Ureter (tissue), 1 donor: Measurements from ENCODE around the gene RAB17. TPM values are rescaled to one million over a fixed set of nuclear protein-coding genes. Genes with fewer than 3 reads are reported as not detected.

Experiments
- DNase-seq: peaks from one replicate; pipeline ENCODE4 v3.0.0-alpha.2; 2020; ENCODE audit warnings: low spot score
- total RNA-seq: library from RNA; stranded (reverse); gene quantifications from one replicate; pipeline ENCODE4 v1.2.4, GENCODE V29; 2023
- donor health status: DM: yes; HTN: yes; CAD: no.

RAB17 gene
- total RNA-seq, 1 donor from 2014 or later = 24.2 TPM

DNA sequence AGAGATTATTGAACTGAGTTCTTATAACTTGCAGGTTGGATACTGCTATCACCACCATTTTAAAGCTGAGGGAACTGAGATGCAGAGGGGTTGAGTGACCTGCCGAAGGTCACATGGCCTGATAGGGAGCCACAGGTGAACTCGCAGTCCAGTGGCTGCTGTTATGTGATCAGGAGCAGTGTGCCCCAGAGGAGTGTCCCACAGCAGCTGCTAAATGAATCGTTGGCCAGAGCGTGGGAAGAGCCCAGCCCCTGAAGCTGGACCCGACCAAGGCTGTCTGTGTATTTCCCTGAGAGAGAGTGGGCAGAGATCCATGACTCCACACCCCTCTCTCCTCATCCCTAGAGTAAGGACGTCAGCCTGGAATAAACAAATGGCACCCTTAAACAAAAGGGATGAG is 50.9 kb downstream of the RAB17 start:
- no peak for DNase-seq

DNA sequence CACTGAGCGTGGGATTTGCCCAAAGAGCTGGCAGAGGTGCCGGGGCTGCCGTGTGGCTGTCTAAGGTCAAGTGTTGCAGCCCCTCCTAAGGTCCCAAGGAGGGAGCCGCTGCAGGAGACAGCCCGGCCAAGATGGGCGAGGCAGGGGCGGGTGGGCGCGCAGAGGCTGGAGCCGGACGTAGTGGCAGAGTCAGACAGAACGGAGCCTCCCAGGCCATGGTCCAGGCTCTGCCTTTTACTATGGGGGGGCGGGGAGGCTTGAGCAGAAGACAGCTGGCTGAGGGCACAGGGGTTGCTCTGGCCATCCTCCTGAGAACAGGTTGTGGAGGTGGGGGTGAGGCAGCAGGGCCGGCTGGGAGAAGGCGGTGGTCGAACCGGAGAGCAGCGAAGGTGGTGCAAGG is 51.6 kb downstream of the RAB17 start:
- no peak for DNase-seq

DNA sequence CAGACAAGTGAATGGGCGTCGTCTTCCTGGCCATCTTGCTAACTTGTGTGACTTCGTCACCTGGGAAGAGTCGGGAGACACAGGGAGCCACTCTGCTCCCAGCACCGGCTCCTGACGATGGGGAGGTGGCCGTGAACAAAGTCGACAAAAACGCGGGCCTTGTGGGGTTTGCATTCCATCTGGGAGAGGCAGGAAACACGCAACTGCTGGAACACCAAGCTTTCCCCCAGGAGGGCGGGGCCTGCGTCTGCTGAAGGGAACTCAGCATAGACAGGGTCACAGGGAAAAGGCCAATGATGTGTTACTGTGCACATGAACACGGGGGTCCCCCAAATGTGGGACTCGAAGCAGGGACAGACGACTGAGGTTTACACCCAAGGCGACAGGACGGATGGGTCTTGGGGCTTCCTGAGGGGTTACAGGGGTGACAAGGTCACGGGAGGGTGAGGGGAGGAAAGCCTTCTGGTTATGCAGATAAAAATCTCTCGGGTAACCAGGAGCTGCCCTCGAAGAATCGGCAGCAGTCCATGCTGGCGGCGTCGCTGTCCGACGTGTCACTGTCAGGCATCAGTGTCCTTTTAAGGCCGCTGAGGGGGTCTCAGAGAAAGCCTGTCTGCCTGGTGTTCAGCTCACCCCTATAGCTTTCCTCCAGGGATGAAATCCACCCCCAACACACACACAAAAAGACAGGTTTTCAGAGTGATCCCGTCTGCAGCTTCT is 52.4 kb downstream of the RAB17 start:
- no peak for DNase-seq

DNA sequence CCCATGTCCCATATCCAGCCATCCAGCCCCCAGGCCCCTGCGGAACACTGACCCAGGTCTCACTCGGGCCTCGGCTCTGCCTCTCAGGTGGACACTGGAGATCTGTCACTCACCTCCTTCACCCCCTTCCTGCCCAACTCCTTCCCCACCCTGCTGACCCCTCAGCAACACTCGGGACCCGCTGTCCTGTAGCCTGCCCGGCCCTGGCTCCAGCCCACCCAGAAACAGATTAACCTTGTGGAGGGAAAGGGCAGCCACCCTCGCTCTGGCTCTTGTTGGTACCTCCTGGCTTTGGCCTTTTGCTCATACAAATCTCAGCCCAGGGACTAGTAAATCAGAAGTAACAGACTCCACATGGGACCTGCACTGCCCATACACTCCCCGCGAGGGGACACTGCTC is 53.9 kb downstream of the RAB17 start:
- DNase-seq = no peak

DNA sequence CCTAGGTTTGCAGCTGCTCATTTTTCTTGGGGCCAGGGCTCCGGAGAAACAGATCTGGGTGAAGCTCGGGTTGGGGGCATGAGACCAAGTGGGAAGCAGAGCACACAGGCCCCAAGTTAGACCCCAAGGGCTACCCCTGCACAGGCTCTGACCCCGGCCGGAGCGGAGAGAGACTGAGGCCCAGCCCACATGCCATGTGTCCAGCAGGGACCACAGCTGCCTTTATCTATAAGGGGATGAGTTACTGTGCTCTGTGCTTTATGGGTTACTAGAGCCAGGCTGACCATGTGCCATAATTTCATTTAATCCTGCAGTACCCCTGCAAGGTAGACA is 54.5 kb downstream of the RAB17 start:
- no peak for DNase-seq

DNA sequence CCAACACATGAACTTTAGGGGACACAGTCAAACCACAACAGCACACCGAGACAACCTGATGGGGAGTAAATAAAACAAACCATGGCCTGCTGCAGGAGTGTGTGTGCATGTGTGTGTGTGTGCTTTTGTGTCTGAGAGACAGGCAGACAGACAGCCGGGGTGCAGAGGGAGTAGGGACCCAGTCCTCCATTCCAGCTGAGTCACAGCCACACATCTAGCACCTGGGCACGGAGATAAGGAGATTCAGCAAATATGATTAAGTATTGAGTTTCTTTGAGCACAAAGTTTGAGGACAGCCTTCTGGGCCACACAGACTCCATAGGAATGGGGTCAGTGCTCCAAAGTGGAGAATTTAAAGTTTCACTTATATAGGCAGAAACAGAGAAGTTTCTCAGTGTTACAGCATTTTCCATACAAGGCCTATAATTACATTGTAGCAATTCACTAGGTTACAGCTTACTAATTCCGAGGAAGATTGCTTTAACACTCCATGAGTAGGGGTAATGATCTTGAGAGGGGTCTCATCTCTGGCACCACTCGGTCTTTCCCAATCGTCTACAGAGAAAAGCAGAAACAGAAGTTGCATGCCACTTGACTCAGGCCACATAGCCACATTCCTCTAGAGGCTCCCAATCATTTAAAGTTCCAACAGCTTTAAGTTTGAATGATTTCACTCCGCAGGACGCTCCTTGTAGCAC is 55.0 kb downstream of the RAB17 start:
- DNase-seq = no peak

DNA sequence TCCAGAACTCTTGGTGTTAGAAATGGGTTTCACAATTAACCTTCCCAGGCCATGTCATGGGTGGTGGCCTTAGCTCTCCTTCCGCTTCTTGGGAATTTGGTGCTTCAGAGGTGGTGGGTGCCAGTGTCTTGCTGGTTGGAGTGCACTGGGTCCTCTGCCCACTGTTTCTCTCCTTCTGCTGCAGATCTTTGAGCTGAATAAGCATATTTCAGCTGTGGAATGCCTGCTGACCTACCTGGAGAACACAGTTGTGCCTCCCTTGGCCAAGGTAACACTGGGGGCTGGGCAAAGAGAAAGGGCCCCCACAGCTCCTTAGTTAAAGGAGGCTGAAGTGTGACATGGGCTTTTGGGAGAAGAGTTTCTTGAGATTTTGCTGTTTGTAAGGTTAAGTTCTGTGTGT is 56.2 kb downstream of the RAB17 start:
- DNase-seq = no peak

DNA sequence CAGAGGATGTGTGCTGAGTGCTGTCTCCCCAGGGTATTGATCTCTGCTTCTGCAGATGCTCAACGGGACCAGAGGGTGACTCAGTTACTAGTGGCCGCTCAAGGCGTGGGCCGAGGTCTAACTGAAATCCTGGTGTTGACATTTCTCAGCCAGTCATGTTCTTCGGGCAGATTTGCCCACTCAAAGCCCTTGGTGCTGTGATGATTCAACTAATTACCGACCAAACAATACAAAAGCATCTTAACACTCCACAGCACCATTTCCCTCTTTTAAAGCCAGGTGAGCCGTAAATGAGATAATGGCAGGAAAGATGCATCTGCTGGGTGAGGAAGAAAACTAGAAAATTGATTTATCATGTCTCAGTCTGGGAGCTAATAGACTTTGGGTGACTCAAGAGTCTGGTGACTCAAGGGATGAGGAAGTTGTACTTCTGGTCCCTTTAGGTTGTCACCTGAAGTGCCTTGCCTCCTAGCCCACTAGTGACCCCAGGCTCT is 56.8 kb downstream of the RAB17 start:
- DNase-seq = no peak

DNA sequence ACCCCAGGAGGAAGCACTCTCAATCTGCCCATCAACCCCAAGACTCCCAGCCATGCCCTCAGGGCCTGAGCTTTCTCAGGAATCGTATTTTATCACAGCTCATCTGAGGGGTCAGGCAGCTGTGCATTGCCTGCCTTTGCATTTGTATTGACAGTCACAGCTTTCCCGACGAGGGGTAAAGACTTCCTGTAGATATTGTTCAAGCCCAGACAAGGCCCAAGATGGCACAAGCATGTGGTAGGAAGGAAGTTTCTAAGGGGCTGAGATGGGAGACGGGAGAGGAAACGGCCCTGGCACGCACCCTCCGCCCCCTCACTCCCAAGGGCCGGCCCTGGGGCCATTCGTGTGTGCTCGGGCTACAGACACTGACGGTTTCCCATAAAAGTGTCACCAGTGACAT is 58.4 kb downstream of the RAB17 start:
- DNase-seq = no peak

DNA sequence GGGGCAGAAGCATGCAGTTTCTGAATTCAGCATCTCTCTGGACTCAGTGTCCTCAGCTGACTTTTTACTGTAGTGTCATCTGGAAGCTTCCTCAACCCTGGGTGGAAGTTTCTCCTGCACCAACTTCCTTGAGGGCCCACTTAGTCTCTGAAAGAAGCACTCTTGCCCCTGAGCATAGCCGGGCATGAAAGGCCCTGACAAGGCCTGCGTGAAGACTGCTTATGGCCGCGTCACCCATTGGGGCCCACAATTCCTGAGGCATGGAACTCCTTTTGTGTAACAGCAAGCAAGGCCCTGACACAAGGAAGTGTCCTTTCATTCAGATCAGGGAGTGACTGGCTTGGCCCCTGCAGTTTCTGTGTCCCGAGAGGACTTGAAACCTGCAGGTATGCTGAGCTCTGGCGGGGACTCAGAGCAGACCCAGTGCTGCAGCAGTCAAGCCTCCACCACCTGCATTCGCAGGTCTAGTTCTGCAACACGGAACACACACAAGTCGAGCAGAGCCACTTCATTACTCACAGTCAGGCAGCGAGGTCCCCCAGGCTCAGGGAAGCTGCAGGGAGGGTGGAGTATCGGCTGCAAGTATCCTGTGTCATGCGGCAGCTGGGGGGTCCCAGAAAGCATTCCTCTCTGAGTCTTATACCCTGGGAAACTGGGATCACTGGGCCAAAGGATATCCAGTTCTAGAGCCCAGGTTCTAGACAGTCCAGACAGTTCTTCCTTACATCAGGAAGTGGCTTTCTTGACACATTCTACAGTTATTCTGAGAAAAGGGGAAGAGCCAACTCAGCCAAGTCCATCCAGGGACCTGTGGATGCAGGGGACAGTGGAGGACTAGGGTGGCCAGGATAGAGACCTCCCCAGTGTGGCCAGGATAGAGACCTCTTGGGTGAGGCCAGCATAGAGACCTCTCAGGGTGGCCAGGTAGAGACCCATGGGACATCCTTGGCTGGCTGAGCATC is 59.8 kb downstream of the RAB17 start:
- no peak for DNase-seq

DNA sequence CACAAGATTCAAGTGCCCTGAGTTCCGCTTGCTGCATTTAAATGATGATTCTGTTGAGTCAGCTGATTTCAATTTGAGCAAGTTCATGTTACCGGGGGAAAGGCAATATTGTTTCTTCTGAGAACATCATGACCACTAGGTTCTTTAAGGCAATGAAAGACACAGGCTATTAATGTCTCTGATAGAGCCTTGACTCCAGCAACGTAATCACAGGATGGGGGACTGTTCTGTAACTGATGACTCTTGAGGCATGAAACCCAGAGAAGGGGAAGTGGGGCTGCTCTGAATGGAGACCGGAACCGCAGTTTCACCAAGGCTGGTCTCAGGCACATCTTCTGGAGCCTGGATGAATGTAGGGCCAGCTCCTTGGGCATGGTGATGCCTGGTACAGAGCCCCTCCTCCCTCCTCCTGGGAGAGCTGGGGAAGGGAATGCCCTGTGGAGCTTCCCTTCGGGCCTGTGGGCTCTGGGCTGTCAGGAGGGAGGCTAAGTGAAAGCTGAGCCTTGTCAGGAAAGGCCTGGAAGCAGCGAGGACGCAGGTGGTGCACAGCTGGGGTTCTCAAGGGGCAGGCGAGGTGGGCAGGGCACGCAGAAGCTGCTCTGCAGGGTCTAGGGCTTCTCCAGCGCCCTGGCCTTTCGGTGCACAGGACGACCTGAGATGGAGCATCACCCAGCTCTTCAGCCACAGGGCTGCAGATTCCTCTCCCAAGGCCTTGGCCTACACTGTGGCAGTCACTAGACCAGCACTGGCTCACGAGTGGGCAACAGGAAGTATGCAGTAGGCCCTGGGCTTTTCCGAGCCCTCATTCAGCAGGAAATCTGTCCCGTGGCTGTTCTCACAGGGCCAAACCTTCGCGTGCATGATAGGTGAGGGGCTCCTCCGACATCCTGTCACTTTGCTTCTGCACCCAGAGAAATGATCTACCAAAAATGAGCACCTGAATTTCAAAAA is 60.8 kb downstream of the RAB17 start:
- no peak for DNase-seq

DNA sequence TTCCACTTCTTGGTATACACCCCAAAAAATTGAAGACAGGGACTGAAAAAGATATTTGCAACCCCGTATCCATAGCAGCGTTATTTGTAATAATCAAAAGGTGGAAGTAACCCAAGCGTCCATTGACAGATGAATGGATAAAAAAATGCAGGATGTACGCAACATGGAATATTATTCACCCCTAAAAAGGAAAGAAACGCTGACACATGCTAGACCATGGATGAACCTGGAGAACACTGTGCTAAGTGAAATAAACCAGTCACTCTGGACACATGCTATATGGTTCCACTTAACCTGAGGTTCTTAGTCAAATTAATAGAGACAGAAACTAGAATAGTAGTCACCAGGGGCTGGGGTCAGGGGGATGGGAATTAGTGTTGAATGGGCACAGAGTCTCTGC is 62.8 kb downstream of the RAB17 start:
- DNase-seq = no peak

DNA sequence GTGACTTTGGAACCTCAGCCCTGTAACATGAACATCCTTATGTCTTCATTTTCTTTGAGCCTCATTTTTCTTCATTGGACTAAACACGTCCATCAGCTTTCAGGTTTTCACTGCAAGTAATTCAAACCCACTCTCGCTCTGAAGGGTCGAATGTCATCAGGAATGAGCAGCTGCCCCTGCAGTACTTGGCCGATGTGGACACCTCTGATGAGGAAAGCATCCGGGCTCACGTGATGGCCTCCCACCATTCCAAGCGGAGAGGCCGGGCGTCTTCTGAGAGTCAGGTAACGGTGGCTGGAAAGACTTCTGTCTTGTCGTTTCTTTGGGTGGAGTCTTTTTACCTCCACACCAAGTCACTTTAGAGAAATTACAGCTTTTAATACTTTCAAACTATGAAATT is 63.3 kb downstream of the RAB17 start:
- DNase-seq = no peak

DNA sequence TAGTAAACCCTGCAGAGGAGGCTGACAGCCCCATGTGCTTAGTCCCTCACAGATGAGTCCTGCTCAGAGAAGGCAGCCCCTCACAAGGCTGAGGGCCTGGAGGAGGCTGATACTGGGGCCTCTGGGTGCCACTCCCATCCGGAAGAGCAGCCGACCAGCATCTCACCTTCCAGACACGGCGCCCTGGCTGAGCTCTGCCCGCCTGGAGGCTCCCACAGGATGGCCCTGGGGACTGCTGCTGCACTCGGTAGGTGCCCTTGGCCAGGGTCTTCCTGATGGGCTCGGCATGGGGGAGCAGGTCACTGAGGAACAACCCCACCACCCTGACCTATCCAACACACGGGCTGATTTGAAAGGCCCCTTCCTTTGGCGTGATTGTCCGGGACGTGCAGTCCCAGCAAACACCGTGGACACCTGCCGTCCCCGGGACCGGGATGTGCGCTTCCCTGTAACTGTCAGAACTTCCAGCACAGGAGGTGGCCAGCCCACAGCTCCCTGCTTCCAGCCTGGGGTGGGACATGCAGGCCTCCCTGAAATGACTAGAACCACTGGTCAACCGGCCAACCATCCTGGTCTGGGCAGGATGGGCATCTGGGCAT is 64.9 kb downstream of the RAB17 start:
- DNase-seq = no peak

DNA sequence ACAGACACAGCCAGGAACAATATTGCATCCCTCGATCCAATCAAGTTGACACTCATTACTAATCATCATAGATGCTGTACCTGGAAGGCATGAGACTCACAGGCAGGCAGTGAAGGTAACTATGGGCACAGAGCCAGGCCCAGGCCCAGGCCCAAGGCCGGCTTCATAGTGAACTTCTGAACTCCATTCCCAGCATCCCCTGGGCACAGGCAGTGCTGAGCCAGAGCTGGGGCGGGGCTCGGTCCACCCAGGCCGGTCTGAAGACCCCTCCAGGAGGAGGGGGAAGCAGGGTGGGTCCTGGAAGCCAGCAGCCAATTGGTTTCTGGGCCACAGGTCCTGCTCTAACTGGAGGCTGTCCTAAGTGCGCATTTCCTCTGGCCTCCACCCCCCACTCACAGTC is 65.9 kb downstream of the RAB17 start:
- no peak for DNase-seq

Other genes starting within 250 kb of the RAB17 start
- 197 TPM for gene COL6A3, start 176.6 kb downstream of the RAB17 start, total RNA-seq
- 236 TPM for gene MLPH, start 103.5 kb downstream of the RAB17 start, total RNA-seq
- gene PRLH, start 24.2 kb downstream of the RAB17 start, total RNA-seq = not detected
- gene LRRFIP1, start 36.9 kb upstream of the RAB17 start, total RNA-seq = 207 TPM
- gene RBM44, start 208.0 kb upstream of the RAB17 start, total RNA-seq = 1.5 TPM